ENCODE data around the gene CEP19. TPM values are rescaled to one million over a fixed set of nuclear protein-coding genes. Genes with fewer than 3 reads are reported as not detected.

The CEP19 gene
- total and polyA plus RNA-seq, 2 of the 4 experiments (the other 2 are of a cell fraction): 1.1 to 1.4 TPM

- H3K27ac ChIP-seq (ENCODE audit: insufficient read depth, low read length): no peak overlapping the region; the same call in 1 of the 2 replicates
- ChIA-PET POLR2A (ENCODE audit: unreplicated experiment) (interaction anchor here (0.6 kb wide), 1 partner anchor 106 kb away, joined by 7 read pairs; no protein-coding TSS in a partner anchor), CTCF (no interaction called here)
- H2BK20ac ChIP-seq (ENCODE audit: low read depth, low read length): no peak overlapping the region
- H3K4me3 ChIP-seq (ENCODE audit: insufficient read depth, low read depth, low read length): no peak overlapping the region
- H3K4me1 ChIP-seq (ENCODE audit: control insufficient read depth, insufficient read depth, low read length): peaks cover 1% of the 10 kb centered on the region; the same call in 1 of the 2 replicates
- peaks cover 16% of the 10 kb centered on the region for H4K20me1 ChIP-seq (ENCODE audit: insufficient read depth, low read length)
- no peaks in the 10 kb centered on the region for H3K27me3 ChIP-seq (ENCODE audit: control insufficient read depth, insufficient read depth, low read length)
- H3K18ac ChIP-seq (ENCODE audit: low read depth, low read length): no peak overlapping the region
- WGBS, 2 experiments (ENCODE audit: extremely low coverage in 2 of 2, insufficient read length in 1 of 2): no CpG with 5 or more reads among the region's 4 CpGs
- dilution Hi-C loops (cut with HindIII; ENCODE audit: low sequenced_read_pairs, unreplicated experiment): no loop called here
- no peak overlapping the region for H3K14ac ChIP-seq (replicated peaks; ENCODE audit: low read depth, low read length)
- no peak for ATAC-seq (ENCODE audit: low read depth)
- no peak for TF ChIP-seq RAD21 (IDR thresholded peaks at IDR 0.05; ENCODE audit: low read length)
- DNase-seq: no peak
- no peak overlapping the region for H3K4me2 ChIP-seq (ENCODE audit: low read depth, low read length)
- H4K8ac ChIP-seq (ENCODE audit: low read depth in 2 of 2, low read length in 2 of 2): no peak overlapping the region
- no peak overlapping the region for H4K5ac ChIP-seq (ENCODE audit: low read depth, low read length)
- peaks cover 3% of the 10 kb centered on the region; the same call in 1 of the 2 replicates for H3K9me1 ChIP-seq (ENCODE audit: insufficient read depth, low read length)
- no peak overlapping the region for H2BK15ac ChIP-seq (ENCODE audit: low read depth, low read length)
- intact Hi-C loops (cut with micrococcal nuclease): no loop called here
- no peak overlapping the region for H3K23ac ChIP-seq (ENCODE audit: low read depth, low read length)
- H2BK5ac ChIP-seq (ENCODE audit: low read depth, low read length, poor library complexity, severe bottlenecking): no peak overlapping the region
- H3K9ac ChIP-seq (ENCODE audit: low read depth, low read length): no peak overlapping the region
- H3K9me3 ChIP-seq (ENCODE audit: control insufficient read depth, insufficient read depth, low read length): no peaks in the 10 kb centered on the region
- no peak overlapping the region for H2AFZ ChIP-seq (replicated peaks; ENCODE audit: low read length, poor library complexity)
- BruUV-seq (replicated peaks): no TSS peak
- in situ Hi-C loops (cut with MboI; ENCODE audit: low sequenced_read_pairs): no loop called here
- peaks cover 0 to 16% of the 10 kb centered on the region in 2 experiments; a peak in 2 of 4 replicates for H3K79me1 ChIP-seq (ENCODE audit: low read depth in 1 of 2, low read length in 2 of 2)
- no peak overlapping the region for H2AK5ac ChIP-seq (ENCODE audit: low read depth, low read length)
- H3K36me3 ChIP-seq (ENCODE audit: control insufficient read depth, insufficient read depth, low read length): no peaks in the 10 kb centered on the region
- H2BK120ac ChIP-seq (ENCODE audit: low read depth, low read length): no peak overlapping the region
- no peak overlapping the region for H4K91ac ChIP-seq (ENCODE audit: insufficient read depth, low read depth, low read length)
- no peak overlapping the region for H2AK9ac ChIP-seq (replicated peaks; ENCODE audit: low read depth, low read length, poor library complexity)
- H3K4ac ChIP-seq (ENCODE audit: low read depth, low read length): no peak overlapping the region
- no peak overlapping the region for H3K56ac ChIP-seq (ENCODE audit: extremely low read depth, insufficient read depth, low read length)
Observed at GRCh38 chr3:196736670-196737374, 24.8 kb upstream of the CEP19 start.

Measured in IMR-90 (cell line).